Astrocyte (in vitro differentiated cells and primary cell): ENCODE results near the gene PIK3R4. TPM values are rescaled to one million over a fixed set of nuclear protein-coding genes. Genes with fewer than 3 reads are reported as not detected.

ENCODE experiments used
- DNase-seq: peaks from one replicate; pipeline ENCODE4 v3.0.0-alpha.2; 2010; ENCODE audit warnings: low read depth
- FAIRE-seq: peaks from 2 replicates; lab custom pipeline; 2011; peaks lifted over from hg19 to GRCh38; lab: Jason Lieb, UNC
- H2AFZ ChIP-seq: 2 replicates; pipeline ENCODE4 v1.6.0; 2012; ENCODE audit warnings: low read depth, low read length, inconsistent platforms
- H3K27ac ChIP-seq: 2 replicates; pipeline ENCODE4 v1.5.1; 2011; ENCODE audit warnings: low read depth, low read length, inconsistent platforms
- H3K27me3 ChIP-seq: 2 replicates; pipeline ENCODE4 v1.6.0; 2011; ENCODE audit warnings: low read length, inconsistent platforms; ENCODE audit not compliant: insufficient read depth
- H3K36me3 ChIP-seq: 2 replicates; pipeline ENCODE4 v1.5.1; 2011; ENCODE audit warnings: low read length, inconsistent platforms; ENCODE audit not compliant: insufficient read depth
- H3K4me1 ChIP-seq: 2 replicates; pipeline ENCODE4 v1.5.1; 2011; ENCODE audit warnings: low read length, inconsistent platforms; ENCODE audit not compliant: insufficient read depth
- H3K4me2 ChIP-seq: 2 replicates; pipeline ENCODE4 v1.6.0; 2012; ENCODE audit warnings: low read length, inconsistent platforms
- H3K4me3 ChIP-seq: 2 replicates; pipeline ENCODE4 v1.5.1; 2011; ENCODE audit warnings: low read depth, mild to moderate bottlenecking, low read length, inconsistent platforms; ENCODE audit not compliant: insufficient read depth
- H3K79me2 ChIP-seq: 2 replicates; pipeline ENCODE4 v1.6.0; 2012; ENCODE audit warnings: mild to moderate bottlenecking, low read length, inconsistent platforms; ENCODE audit not compliant: insufficient read depth
- H3K9ac ChIP-seq: 2 replicates; pipeline ENCODE4 v1.6.0; 2012; ENCODE audit warnings: mild to moderate bottlenecking, low read length, inconsistent platforms
- H3K9me3 ChIP-seq: 2 replicates; pipeline ENCODE4 v1.5.1; 2012; ENCODE audit warnings: low read depth, mild to moderate bottlenecking, low read length, inconsistent platforms; ENCODE audit not compliant: insufficient read depth
- H4K20me1 ChIP-seq: 2 replicates; pipeline ENCODE4 v1.6.0; 2012; ENCODE audit warnings: low read length, inconsistent platforms; ENCODE audit not compliant: insufficient read depth
- H3K27ac Mint-ChIP-seq: one replicate; pipeline ENCODE4 v1.8.0; 2021; ENCODE audit warnings: mild to moderate bottlenecking, mixed read lengths; ENCODE audit not compliant: unreplicated experiment
- H3K27me3 Mint-ChIP-seq: one replicate; pipeline ENCODE4 v1.8.0; 2021; ENCODE audit warnings: low read depth, mixed read lengths; ENCODE audit not compliant: unreplicated experiment
- H3K36me3 Mint-ChIP-seq: one replicate; pipeline ENCODE4 v1.8.0; 2021; ENCODE audit warnings: low read depth, mixed read lengths; ENCODE audit not compliant: unreplicated experiment
- H3K4me1 Mint-ChIP-seq: one replicate; pipeline ENCODE4 v1.8.0; 2021; ENCODE audit warnings: low read depth, mixed read lengths; ENCODE audit not compliant: unreplicated experiment
- H3K4me3 Mint-ChIP-seq: one replicate; pipeline ENCODE4 v1.8.0; 2021; ENCODE audit warnings: mild to moderate bottlenecking, moderate library complexity, mixed read lengths; ENCODE audit not compliant: unreplicated experiment
- H3K9me3 Mint-ChIP-seq: one replicate; pipeline ENCODE4 v1.8.0; 2021; ENCODE audit warnings: mild to moderate bottlenecking, mixed read lengths; ENCODE audit not compliant: unreplicated experiment
- CTCF ChIP-seq: IDR thresholded peaks from 2 replicates; pipeline ENCODE4 v1.5.1; 2011; ENCODE audit warnings: low read depth, mild to moderate bottlenecking, inconsistent platforms, low read length, moderate library complexity; ENCODE audit not compliant: insufficient read depth
- EZH2 ChIP-seq: IDR thresholded peaks from 2 replicates; pipeline ENCODE4 v1.6.1; 2012; ENCODE audit warnings: mild to moderate bottlenecking, low read length, inconsistent platforms; ENCODE audit not compliant: insufficient read depth
- total RNA-seq: library from RNA; stranded (reverse); gene quantifications from 2 replicates; pipeline ENCODE4 v1.2.1, GENCODE V29; 2021

The PIK3R4 gene
- total RNA-seq, 1 donor from 2014 or later, result 22.2 TPM

- FAIRE-seq (no peak), DNase-seq (peak; percentile 65)
- Histone ChIP-seq H3K4me1 (no peaks in the 10 kb centered on the region), H3K27me3 (no peaks in the 10 kb centered on the region), H3K9me3 (no peaks in the 10 kb centered on the region), H3K79me2 (no peaks in the 10 kb centered on the region), H2AFZ (no peak overlapping the region), H3K9ac (no peak overlapping the region), H3K4me2 (no peak overlapping the region), H3K27ac (peak overlapping the region; percentile 37), H3K36me3 (no peaks in the 10 kb centered on the region), H4K20me1 (no peaks in the 10 kb centered on the region), H3K4me3 (no peak overlapping the region)
- Mint-ChIP-seq H3K4me3 (no peak overlapping the region), H3K36me3 (no peaks in the 10 kb centered on the region), H3K9me3 (no peaks in the 10 kb centered on the region), H3K4me1 (no peaks in the 10 kb centered on the region), H3K27me3 (peaks cover 6% of the 10 kb centered on the region), H3K27ac (no peak overlapping the region)
- TF ChIP-seq CTCF (no peak), EZH2 (no peak)
Measured at GRCh38 chr3:130773366-130773765, 26.7 kb upstream of the PIK3R4 start.

- Histone ChIP-seq H2AFZ (no peak overlapping the region), H3K4me1 (no peaks in the 10 kb centered on the region), H3K27me3 (no peaks in the 10 kb centered on the region), H3K9ac (no peak overlapping the region), H3K4me3 (no peak overlapping the region), H3K9me3 (no peaks in the 10 kb centered on the region), H4K20me1 (no peaks in the 10 kb centered on the region), H3K79me2 (no peaks in the 10 kb centered on the region), H3K4me2 (no peak overlapping the region), H3K27ac (no peak overlapping the region), H3K36me3 (no peaks in the 10 kb centered on the region)
- H3K36me3 Mint-ChIP-seq, result no peaks in the 10 kb centered on the region
- peaks cover 6% of the 10 kb centered on the region for H3K27me3 Mint-ChIP-seq
- FAIRE-seq (no peak), DNase-seq (no peak)
- TF ChIP-seq CTCF, result no peak
- no peak for TF ChIP-seq EZH2
- no peak overlapping the region for H3K4me3 Mint-ChIP-seq
- H3K4me1 Mint-ChIP-seq, result no peaks in the 10 kb centered on the region
- H3K27ac Mint-ChIP-seq, result no peak overlapping the region
- H3K9me3 Mint-ChIP-seq, result no peaks in the 10 kb centered on the region
Measured at GRCh38 chr3:130772129-130772528, 25.5 kb upstream of the PIK3R4 start.

GRCh38 chr3:130770644-130771043 lies 24.0 kb upstream of the PIK3R4 start:
- Histone ChIP-seq H4K20me1 (no peaks in the 10 kb centered on the region), H3K4me1 (no peaks in the 10 kb centered on the region), H3K9ac (no peak overlapping the region), H3K4me2 (no peak overlapping the region), H3K36me3 (no peaks in the 10 kb centered on the region), H3K9me3 (no peaks in the 10 kb centered on the region), H3K27ac (no peak overlapping the region), H3K4me3 (no peak overlapping the region), H2AFZ (no peak overlapping the region), H3K79me2 (no peaks in the 10 kb centered on the region), H3K27me3 (no peaks in the 10 kb centered on the region)
- Mint-ChIP-seq H3K4me1 (no peaks in the 10 kb centered on the region), H3K27me3 (peaks cover 6% of the 10 kb centered on the region), H3K27ac (no peak overlapping the region), H3K4me3 (no peak overlapping the region), H3K36me3 (no peaks in the 10 kb centered on the region), H3K9me3 (no peaks in the 10 kb centered on the region)
- DNase-seq (no peak), FAIRE-seq (no peak)
- no peak for TF ChIP-seq CTCF
- no peak for TF ChIP-seq EZH2
